ENCODE results near the gene PPM1H. TPM values are rescaled to one million over a fixed set of nuclear protein-coding genes. Genes with fewer than 3 reads are reported as not detected.
"Not testable (repeated sequence)": the region's sequence is repeated elsewhere in the genome, so short reads cannot be mapped to it uniquely, and the experiment has no call there.

PPM1H gene
- total RNA-seq, 4 donors from 2014 or later, result 1.7 to 7.4 (median 3.4) TPM

DNA sequence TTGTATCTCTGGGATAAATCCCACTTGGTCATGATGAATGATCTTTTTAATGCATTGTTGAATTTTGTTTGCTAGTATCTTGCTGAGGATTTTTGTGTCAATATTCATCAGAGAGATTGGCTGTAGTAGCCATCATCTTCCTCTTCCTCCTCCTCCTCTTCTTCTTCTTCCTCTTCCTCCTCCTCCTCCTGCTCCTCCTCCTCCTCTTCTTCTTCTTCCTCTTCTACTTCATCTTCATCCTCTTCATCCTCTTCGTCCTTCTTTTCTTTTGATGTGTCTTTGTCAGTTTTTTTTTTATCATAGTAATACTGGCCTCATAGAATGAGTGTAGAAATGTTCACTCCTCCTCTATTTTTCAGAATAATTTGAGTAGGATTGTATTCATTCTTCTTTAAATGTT, 15.4 kb upstream of the PPM1H start:
- H3K27me3 ChIP-seq, result no peaks in the 10 kb centered on the region

GRCh38 chr12:62948123-62948522, 13.2 kb upstream of the PPM1H start:
- Histone ChIP-seq H3K27me3 (no peaks in the 10 kb centered on the region), H3K4me3 (no peak overlapping the region), H3K27ac (no peak overlapping the region), H3K4me1 (no peaks in the 10 kb centered on the region), H3K9me3 (no peaks in the 10 kb centered on the region), H3K36me3 (no peaks in the 10 kb centered on the region)
- TF ChIP-seq CTCF (IDR thresholded peaks at IDR 0.05) (no peak), POLR2A (IDR thresholded peaks at IDR 0.05) (no peak)
- DNase-seq, result no peak

More for the DNA sequence above, 15.4 kb upstream of the PPM1H start:
- DNase-seq, result no peak
- H3K9me3 ChIP-seq, result no peaks in the 10 kb centered on the region
- H3K36me3 ChIP-seq, result no peaks in the 10 kb centered on the region
- H3K4me1 ChIP-seq, result no peaks in the 10 kb centered on the region
- no peak overlapping the region for H3K4me3 ChIP-seq
- TF ChIP-seq POLR2A (IDR thresholded peaks at IDR 0.05), result no peak
- TF ChIP-seq CTCF (IDR thresholded peaks at IDR 0.05), result no peak
- H3K27ac ChIP-seq, result no peak overlapping the region

- H3K27me3 ChIP-seq, result no peaks in the 10 kb centered on the region
- no peak overlapping the region for H3K27ac ChIP-seq
- no peaks in the 10 kb centered on the region for H3K4me1 ChIP-seq
- H3K9me3 ChIP-seq, result no peaks in the 10 kb centered on the region
- no peak for DNase-seq
- H3K4me3 ChIP-seq, result no peak overlapping the region
- TF ChIP-seq POLR2A (IDR thresholded peaks at IDR 0.05) (no peak), CTCF (IDR thresholded peaks at IDR 0.05) (no peak)
- H3K36me3 ChIP-seq, result no peaks in the 10 kb centered on the region
Measured at GRCh38 chr12:62947364-62947763, 12.4 kb upstream of the PPM1H start.

DNA sequence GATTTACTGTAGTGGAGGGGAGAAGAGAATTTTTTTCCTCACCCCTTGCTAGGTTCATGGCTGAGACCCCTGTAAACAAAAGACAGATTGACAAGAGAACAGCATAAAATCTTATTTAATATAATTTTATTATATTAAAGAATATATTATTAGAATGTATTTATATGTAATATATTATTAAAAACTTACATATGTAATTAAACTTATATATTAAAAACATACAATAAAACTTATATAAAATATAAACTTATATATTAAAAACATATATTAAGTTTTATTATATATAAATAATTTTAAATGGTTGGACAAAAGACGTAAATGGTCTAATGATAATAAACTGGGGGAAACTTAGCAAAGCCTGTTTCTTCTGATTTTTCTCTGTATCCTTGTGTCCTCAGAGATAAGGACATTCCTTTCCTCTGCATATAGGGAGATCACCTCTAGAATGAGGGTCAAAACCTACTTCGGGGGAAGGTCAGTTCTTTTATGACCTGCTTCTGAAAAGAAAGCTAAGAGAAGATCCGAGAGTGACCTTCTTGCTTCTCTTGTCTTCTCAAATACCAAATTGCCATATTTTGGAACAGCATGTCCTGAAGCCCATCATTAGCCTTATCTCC, 8.9 kb upstream of the PPM1H start:
- DNase-seq, result no peak
- Histone ChIP-seq H3K9me3 (no peaks in the 10 kb centered on the region), H3K27ac (no peak overlapping the region), H3K36me3 (no peaks in the 10 kb centered on the region), H3K27me3 (no peaks in the 10 kb centered on the region), H3K4me3 (no peak overlapping the region), H3K4me1 (no peaks in the 10 kb centered on the region)
- TF ChIP-seq CTCF (IDR thresholded peaks at IDR 0.05) (no peak), POLR2A (IDR thresholded peaks at IDR 0.05) (no peak)

- DNase-seq, H3K4me1 ChIP-seq, H3K4me3 ChIP-seq, H3K9me3 ChIP-seq, H3K27ac ChIP-seq, H3K27me3 ChIP-seq, H3K36me3 ChIP-seq: not testable (repeated sequence)
Measured at GRCh38 chr12:62942316-62942715, 7.4 kb upstream of the PPM1H start.

DNA sequence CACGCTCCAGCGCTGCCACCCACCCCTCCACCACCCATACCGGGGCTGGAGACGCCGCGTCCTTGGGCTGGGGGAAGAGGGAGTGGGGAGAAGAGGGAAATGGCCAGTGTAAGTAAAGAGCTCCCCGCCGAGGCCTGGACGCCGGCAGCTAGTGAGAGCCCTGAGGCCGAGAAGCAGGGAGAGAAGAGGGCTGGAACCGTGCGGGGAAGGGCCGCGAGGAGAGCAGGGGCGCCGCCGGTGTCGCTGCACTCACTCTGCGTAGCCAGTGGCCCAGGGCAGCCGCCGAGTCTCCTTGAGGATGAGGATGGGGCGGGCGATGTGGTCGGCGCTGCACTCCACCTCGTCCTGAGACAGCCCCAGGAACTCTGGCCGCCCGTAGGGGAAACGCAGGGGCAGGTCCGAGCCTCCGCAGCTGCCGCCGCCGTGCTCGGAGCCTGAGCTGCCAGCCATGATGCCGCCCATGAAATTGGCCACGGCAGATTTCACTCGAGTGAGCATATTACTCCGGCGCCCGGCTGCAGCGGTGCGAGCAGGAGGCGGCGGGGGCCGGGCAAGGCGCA, 631 bp downstream of the PPM1H start:
- peak in 1 of 3 donors; percentile 60 for DNase-seq
- TF ChIP-seq POLR2A (IDR thresholded peaks at IDR 0.05), result no peak
- no peak for TF ChIP-seq CTCF (IDR thresholded peaks at IDR 0.05)

More for the DNA sequence above, 631 bp downstream of the PPM1H start:
- peak overlapping the region; percentile 44 to 65 (median 58) for H3K4me3 ChIP-seq
- no peaks in the 10 kb centered on the region for H3K27me3 ChIP-seq
- H3K4me1 ChIP-seq, result peaks cover 0 to 10% (median 0%) of the 10 kb centered on the region in 4 donors
- H3K36me3 ChIP-seq, result no peaks in the 10 kb centered on the region
- no peaks in the 10 kb centered on the region for H3K9me3 ChIP-seq
- H3K27ac ChIP-seq, result peak overlapping the region in 2 of 4 donors; percentile 39 to 44
